ENCODE data around the gene KLHDC7B.
A peak's percentile ranks its signal among the peaks of the same experiment; 100 is the strongest.

DNA sequence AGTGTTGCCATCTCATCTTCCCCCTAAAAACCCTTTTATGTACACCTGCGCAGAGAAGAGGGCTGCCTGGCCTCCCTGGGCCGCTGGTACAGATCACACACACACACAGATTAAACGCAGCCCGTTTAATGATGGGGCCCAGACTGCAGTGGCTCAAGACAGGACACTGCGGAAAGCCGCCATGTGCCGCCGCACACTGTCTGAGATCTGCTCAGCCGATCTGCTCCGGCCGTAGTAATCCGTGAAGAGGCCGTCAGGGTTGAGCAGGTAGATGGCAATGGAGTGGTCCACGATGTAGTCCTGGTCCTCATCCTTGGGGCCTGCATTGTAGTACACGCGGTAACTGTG, 22.3 kb upstream of the KLHDC7B start:
- TF ChIP-seq TAF1 (IDR thresholded peaks at IDR 0.05; ENCODE audit: low read depth, low read length): no peak
- 0 out of 2 replicates have a peak, but pooled peaks have one; percentile 10 for TF ChIP-seq POLR2A (IDR thresholded peaks at IDR 0.05; ENCODE audit: low read depth, low read length)
- no peak for TF ChIP-seq POLR2AphosphoS5 (IDR thresholded peaks at IDR 0.05; ENCODE audit: low read depth, low read length)
- no peak for TF ChIP-seq PAX5 (IDR thresholded peaks at IDR 0.05; ENCODE audit: insufficient read depth, low read length, severe bottlenecking)
- TF ChIP-seq POU2F2 (IDR thresholded peaks at IDR 0.05; ENCODE audit: low read depth, low read length): no peak
- TF ChIP-seq SPI1 (IDR thresholded peaks at IDR 0.05; ENCODE audit: low read depth, low read length): no peak
